Muscle layer of duodenum (tissue), 2 donors: ENCODE data around the gene S100PBP.

ENCODE experiments used
- H3K27ac ChIP-seq: one replicate; pipeline ENCODE4 v1.7.0; 2013; ENCODE audit warnings: mild to moderate bottlenecking, low read length
- H3K27me3 ChIP-seq: one replicate; pipeline ENCODE4 v1.7.0; 2013; ENCODE audit warnings: low read depth, mild to moderate bottlenecking, control low read depth, low read length
- H3K36me3 ChIP-seq, 2 donors: one replicate each; pipeline ENCODE4 v1.7.0; 2013; ENCODE audit warnings: low read length in 2 of 2, control low read depth in 1 of 2, mild to moderate bottlenecking in 1 of 2; ENCODE audit not compliant: insufficient read depth in 2 of 2, control insufficient read depth in 1 of 2
- H3K4me1 ChIP-seq, 2 donors: one replicate each; pipeline ENCODE4 v1.7.0; 2013; ENCODE audit warnings: low read length in 2 of 2, mild to moderate bottlenecking in 2 of 2, control low read depth in 1 of 2, moderate library complexity in 1 of 2; ENCODE audit not compliant: insufficient read depth in 2 of 2, control insufficient read depth in 1 of 2
- H3K4me3 ChIP-seq, 2 donors: one replicate each; pipeline ENCODE4 v1.7.0; 2013; ENCODE audit warnings: low read length in 2 of 2, low read depth in 1 of 2, mild to moderate bottlenecking in 1 of 2
- H3K9me3 ChIP-seq, 2 donors: one replicate each; pipeline ENCODE4 v1.7.0; 2013; ENCODE audit warnings: low read length in 2 of 2, control low read depth in 1 of 2, mild to moderate bottlenecking in 1 of 2; ENCODE audit not compliant: control insufficient read depth in 1 of 2
- donor health status: healthy.

The S100PBP gene

GRCh38 chr1:32865639-32866405 is 48.4 kb downstream of the S100PBP start:
- Histone ChIP-seq H3K4me1 (peaks cover 0 to 14% of the 10 kb centered on the region in 2 donors), H3K4me3 (no peak overlapping the region), H3K9me3 (no peaks in the 10 kb centered on the region), H3K27me3 (peaks cover 10% of the 10 kb centered on the region), H3K36me3 (peaks cover 0 to 16% of the 10 kb centered on the region in 2 donors), H3K27ac (no peak overlapping the region)

GRCh38 chr1:32867151-32867550 is 49.7 kb downstream of the S100PBP start:
- Histone ChIP-seq H3K27ac (no peak overlapping the region), H3K4me3 (no peak overlapping the region), H3K27me3 (peaks cover 10% of the 10 kb centered on the region), H3K36me3 (peaks cover 0 to 12% of the 10 kb centered on the region in 2 donors), H3K9me3 (no peaks in the 10 kb centered on the region), H3K4me1 (peaks cover 0 to 20% of the 10 kb centered on the region in 2 donors)

GRCh38 chr1:32867671-32868070 is 50.2 kb downstream of the S100PBP start:
- peaks cover 0 to 22% of the 10 kb centered on the region in 2 donors for H3K4me1 ChIP-seq

GRCh38 chr1:32868085-32868484 is 50.6 kb downstream of the S100PBP start:
- peaks cover 0 to 23% of the 10 kb centered on the region in 2 donors for H3K4me1 ChIP-seq

More at GRCh38 chr1:32867671-32868070, 50.2 kb downstream of the S100PBP start:
- peaks cover 0 to 7% of the 10 kb centered on the region in 2 donors for H3K36me3 ChIP-seq
- H3K4me3 ChIP-seq: no peak overlapping the region
- no peak overlapping the region for H3K27ac ChIP-seq
- H3K9me3 ChIP-seq: no peaks in the 10 kb centered on the region
- peaks cover 10% of the 10 kb centered on the region for H3K27me3 ChIP-seq

GRCh38 chr1:32868806-32869455 is 51.5 kb downstream of the S100PBP start:
- Histone ChIP-seq H3K4me3 (no peak overlapping the region), H3K36me3 (no peaks in the 10 kb centered on the region), H3K27me3 (peaks cover 10% of the 10 kb centered on the region), H3K27ac (no peak overlapping the region), H3K9me3 (no peaks in the 10 kb centered on the region), H3K4me1 (peaks cover 0 to 23% of the 10 kb centered on the region in 2 donors)

More at GRCh38 chr1:32868085-32868484, 50.6 kb downstream of the S100PBP start:
- Histone ChIP-seq H3K9me3 (no peaks in the 10 kb centered on the region), H3K36me3 (peaks cover 0 to 3% of the 10 kb centered on the region in 2 donors), H3K27ac (no peak overlapping the region), H3K4me3 (no peak overlapping the region), H3K27me3 (peaks cover 10% of the 10 kb centered on the region)

- peak overlapping the region in 1 of 2 donors; percentile 49 for H3K4me3 ChIP-seq
- H3K27ac ChIP-seq: no peak overlapping the region
- no peaks in the 10 kb centered on the region for H3K9me3 ChIP-seq
- peaks cover 0 to 23% of the 10 kb centered on the region in 2 donors for H3K4me1 ChIP-seq
- peaks cover 10% of the 10 kb centered on the region for H3K27me3 ChIP-seq
- no peaks in the 10 kb centered on the region for H3K36me3 ChIP-seq
These were observed 52.6 kb downstream of the S100PBP start for GRCh38 chr1:32869923-32870614.

GRCh38 chr1:32870615-32871363 is 53.3 kb downstream of the S100PBP start, which contains the start of gene FNDC5:
Gene FNDC5, minus strand, starts transcription at chr1:32870912.
- Histone ChIP-seq H3K27ac (no peak within 1 kb of the TSS), H3K4me3 (peak within 1 kb of the TSS; percentile 49 to 57), H3K4me1 (peaks cover 0 to 23% of the 10 kb centered on the region in 2 donors)

GRCh38 chr1:32871364-32872191 is 54.1 kb downstream of the S100PBP start:
- Histone ChIP-seq H3K4me3 (peak overlapping the region; percentile 49 to 57), H3K27ac (no peak overlapping the region), H3K9me3 (no peaks in the 10 kb centered on the region), H3K27me3 (peaks cover 10% of the 10 kb centered on the region), H3K4me1 (peaks cover 0 to 19% of the 10 kb centered on the region in 2 donors), H3K36me3 (no peaks in the 10 kb centered on the region)

More at GRCh38 chr1:32870615-32871363, 53.3 kb downstream of the S100PBP start, which contains the start of gene FNDC5:
- peaks cover 10% of the 10 kb centered on the region for H3K27me3 ChIP-seq
- no peaks in the 10 kb centered on the region for H3K36me3 ChIP-seq
- no peaks in the 10 kb centered on the region for H3K9me3 ChIP-seq

- H3K4me1 ChIP-seq: peaks cover 0 to 19% of the 10 kb centered on the region in 2 donors
- H3K27me3 ChIP-seq: peaks cover 10% of the 10 kb centered on the region
- no peak overlapping the region for H3K4me3 ChIP-seq
- no peaks in the 10 kb centered on the region for H3K9me3 ChIP-seq
- H3K27ac ChIP-seq: no peak overlapping the region
- H3K36me3 ChIP-seq: no peaks in the 10 kb centered on the region
These were observed 54.7 kb downstream of the S100PBP start for GRCh38 chr1:32872192-32872460.

GRCh38 chr1:32873484-32873883 is 56.0 kb downstream of the S100PBP start:
- Histone ChIP-seq H3K9me3 (no peaks in the 10 kb centered on the region), H3K4me3 (no peak overlapping the region), H3K27ac (no peak overlapping the region), H3K27me3 (peaks cover 10% of the 10 kb centered on the region), H3K4me1 (peaks cover 0 to 25% of the 10 kb centered on the region in 2 donors), H3K36me3 (no peaks in the 10 kb centered on the region)
